OCI-LY1 (cell line): ENCODE measurements around the gene SMYD5.

ENCODE experiments used
- H2AFZ ChIP-seq: fragments of 200-600 bp; sonication (generic), shearing (Covaris generic); 2 replicates; pipeline ENCODE4 v1.6.0; 2014; ENCODE audit warnings: antibody characterized with exemption, mild to moderate bottlenecking, low read length
- H3F3A ChIP-seq: fragments of 200-600 bp; sonication (generic), shearing (Covaris generic); 2 replicates; pipeline ENCODE4 v1.6.0; 2014; ENCODE audit warnings: mild to moderate bottlenecking, antibody characterized with exemption, low read length, moderate library complexity; ENCODE audit not compliant: insufficient read depth
- H3K27ac ChIP-seq: fragments of 200-600 bp; sonication (generic); 2 replicates; pipeline ENCODE4 v1.5.1; 2014; ENCODE audit warnings: low read length, mixed run types, mild to moderate bottlenecking, low read depth; ENCODE audit not compliant: poor library complexity, severe bottlenecking
- H3K27me3 ChIP-seq: fragments of 200-600 bp; sonication (generic); 2 replicates; pipeline ENCODE4 v1.6.0; 2014; ENCODE audit warnings: antibody characterized with exemption, mild to moderate bottlenecking, low read length, moderate library complexity; ENCODE audit not compliant: insufficient read depth
- H3K36me3 ChIP-seq: fragments of 200-600 bp; sonication (generic); 2 replicates; pipeline ENCODE4 v1.6.1; 2014; ENCODE audit warnings: mild to moderate bottlenecking, antibody characterized with exemption, low read length, moderate library complexity, mixed read lengths; ENCODE audit not compliant: insufficient read depth
- H3K4me1 ChIP-seq: fragments of 200-600 bp; sonication (generic); 2 replicates; pipeline ENCODE4 v1.5.1; 2014; ENCODE audit warnings: mild to moderate bottlenecking, low read length, moderate library complexity; ENCODE audit not compliant: insufficient read depth, severe bottlenecking
- H3K4me2 ChIP-seq: fragments of 200-600 bp; sonication (generic), shearing (Covaris generic); 2 replicates; pipeline ENCODE4 v1.6.1; 2014; ENCODE audit warnings: low read length
- H3K4me3 ChIP-seq: fragments of 200-600 bp; sonication (generic); 2 replicates; pipeline ENCODE4 v1.5.1; 2014; ENCODE audit warnings: low read length, low read depth, mild to moderate bottlenecking, mixed read lengths; ENCODE audit not compliant: poor library complexity, severe bottlenecking
- H3K79me2 ChIP-seq: fragments of 200-600 bp; shearing (Covaris generic); 2 replicates; pipeline ENCODE4 v1.6.1; 2016; ENCODE audit warnings: mixed run types, low read length, mixed read lengths; ENCODE audit not compliant: insufficient read depth
- H3K9ac ChIP-seq: fragments of 200-600 bp; sonication (generic), shearing (Covaris generic); 2 replicates; pipeline ENCODE4 v1.6.1; 2014; ENCODE audit warnings: mild to moderate bottlenecking, low read length, mixed read lengths
- H3K9me2 ChIP-seq: fragments of 200-600 bp; sonication (generic), shearing (Covaris generic); 2 replicates; pipeline ENCODE4 v1.6.1; 2014; ENCODE audit warnings: low read depth, mild to moderate bottlenecking, low read length, mixed read lengths
- H3K9me3 ChIP-seq: fragments of 200-600 bp; shearing (Covaris generic); 2 replicates; pipeline ENCODE4 v1.6.1; 2014; ENCODE audit warnings: low read length, mixed read lengths
- H4K20me1 ChIP-seq: fragments of 200-600 bp; sonication (generic), shearing (Covaris generic); 2 replicates; pipeline ENCODE4 v1.6.0; 2016; ENCODE audit warnings: mild to moderate bottlenecking, low read length; ENCODE audit not compliant: insufficient read depth
- EZH2 ChIP-seq: fragments of 200-600 bp; sonication (generic), shearing (Covaris generic); IDR thresholded peaks from 2 replicates; pipeline ENCODE4 v1.8.0; 2017; ENCODE audit warnings: borderline replicate concordance, mixed run types, mild to moderate bottlenecking, antibody characterized with exemption, low read length, moderate library complexity, mixed read lengths
- TF ChIP-seq, protein P1 (sequence below): fragments of 200-600 bp; sonication (generic), shearing (Covaris generic); IDR thresholded peaks from 2 replicates; pipeline ENCODE4 v1.5.1; 2017; ENCODE audit warnings: mild to moderate bottlenecking, antibody characterized with exemption, low read length, moderate library complexity, mixed read lengths

The SMYD5 gene

DNA sequence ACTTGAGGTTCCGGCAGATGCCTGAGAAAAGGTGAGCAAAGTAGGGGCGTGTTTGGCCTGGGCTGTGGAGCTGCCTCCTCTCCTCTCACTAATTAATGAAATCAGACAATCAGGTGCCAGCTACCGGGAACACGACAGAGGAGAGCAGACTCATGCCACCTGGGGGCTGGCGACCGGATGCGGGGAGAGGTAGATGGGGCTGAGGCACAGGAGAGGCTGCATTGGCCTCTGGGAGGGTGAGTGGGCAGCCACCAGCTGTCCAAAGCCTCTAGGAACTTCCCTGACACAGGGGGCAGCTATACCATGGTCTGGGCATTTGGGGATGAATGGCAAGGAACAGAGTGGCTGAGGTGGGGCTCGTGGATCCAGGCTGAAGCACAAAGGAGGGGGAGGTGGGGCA lies 45.2 kb downstream of the SMYD5 start:
- Histone ChIP-seq H3K9ac (no peak overlapping the region), H3K36me3 (peaks cover 84% of the 10 kb centered on the region)
- TF ChIP-seq EZH2, result no peak
- TF ChIP-seq, protein P1, sequence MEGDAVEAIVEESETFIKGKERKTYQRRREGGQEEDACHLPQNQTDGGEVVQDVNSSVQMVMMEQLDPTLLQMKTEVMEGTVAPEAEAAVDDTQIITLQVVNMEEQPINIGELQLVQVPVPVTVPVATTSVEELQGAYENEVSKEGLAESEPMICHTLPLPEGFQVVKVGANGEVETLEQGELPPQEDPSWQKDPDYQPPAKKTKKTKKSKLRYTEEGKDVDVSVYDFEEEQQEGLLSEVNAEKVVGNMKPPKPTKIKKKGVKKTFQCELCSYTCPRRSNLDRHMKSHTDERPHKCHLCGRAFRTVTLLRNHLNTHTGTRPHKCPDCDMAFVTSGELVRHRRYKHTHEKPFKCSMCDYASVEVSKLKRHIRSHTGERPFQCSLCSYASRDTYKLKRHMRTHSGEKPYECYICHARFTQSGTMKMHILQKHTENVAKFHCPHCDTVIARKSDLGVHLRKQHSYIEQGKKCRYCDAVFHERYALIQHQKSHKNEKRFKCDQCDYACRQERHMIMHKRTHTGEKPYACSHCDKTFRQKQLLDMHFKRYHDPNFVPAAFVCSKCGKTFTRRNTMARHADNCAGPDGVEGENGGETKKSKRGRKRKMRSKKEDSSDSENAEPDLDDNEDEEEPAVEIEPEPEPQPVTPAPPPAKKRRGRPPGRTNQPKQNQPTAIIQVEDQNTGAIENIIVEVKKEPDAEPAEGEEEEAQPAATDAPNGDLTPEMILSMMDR, result no peak

DNA sequence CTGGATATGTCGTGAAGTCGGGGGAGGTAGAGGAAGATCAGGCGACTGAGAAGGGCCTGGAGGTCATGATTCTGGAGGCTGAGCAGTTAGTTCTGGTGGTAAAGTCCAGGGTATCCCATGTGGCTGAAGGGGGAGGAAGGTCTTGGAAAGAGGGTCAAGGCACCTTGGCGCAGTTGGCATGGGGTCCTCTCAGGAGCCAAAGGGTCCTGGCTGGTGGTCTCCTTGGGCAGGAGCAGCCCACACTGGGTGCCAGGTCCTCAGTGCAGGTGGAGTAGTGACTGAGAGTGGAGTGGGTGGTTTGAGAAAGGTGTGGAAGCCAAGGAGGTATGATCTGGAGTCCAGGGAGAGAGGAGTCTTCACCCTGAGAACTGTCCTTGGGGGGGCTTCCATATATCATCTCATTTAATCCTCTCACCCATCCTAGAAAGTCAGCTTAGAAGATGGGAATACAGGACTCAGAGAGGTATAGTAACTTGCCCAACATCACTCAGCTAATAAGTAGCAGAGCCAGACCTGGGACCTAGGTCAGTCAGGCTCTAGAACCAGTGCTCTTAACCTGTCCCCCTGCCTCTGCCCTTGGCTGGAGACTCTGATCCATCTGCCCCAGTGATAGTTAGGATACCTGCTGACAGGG lies 45.8 kb downstream of the SMYD5 start:
- TF ChIP-seq EZH2, result no peak
- TF ChIP-seq, protein P1, result no peak
- Histone ChIP-seq H3K9ac (no peak overlapping the region), H3K79me2 (no peaks in the 10 kb centered on the region), H3K27me3 (no peaks in the 10 kb centered on the region), H3K4me2 (no peak overlapping the region), H3K36me3 (peaks cover 84% of the 10 kb centered on the region), H3K27ac (no peak overlapping the region), H3F3A (no peaks in the 10 kb centered on the region), H2AFZ (no peak overlapping the region), H3K4me1 (no peaks in the 10 kb centered on the region), H3K4me3 (no peak overlapping the region), H4K20me1 (no peaks in the 10 kb centered on the region), H3K9me3 (no peaks in the 10 kb centered on the region), H3K9me2 (no peaks in the 10 kb centered on the region)

More for the DNA sequence above, 45.2 kb downstream of the SMYD5 start:
- H3K27ac ChIP-seq, result no peak overlapping the region
- H3F3A ChIP-seq, result no peaks in the 10 kb centered on the region
- no peaks in the 10 kb centered on the region for H3K9me3 ChIP-seq
- H3K9me2 ChIP-seq, result no peaks in the 10 kb centered on the region
- H4K20me1 ChIP-seq, result no peaks in the 10 kb centered on the region
- H3K4me1 ChIP-seq, result no peaks in the 10 kb centered on the region
- H2AFZ ChIP-seq, result no peak overlapping the region
- no peaks in the 10 kb centered on the region for H3K27me3 ChIP-seq
- no peaks in the 10 kb centered on the region for H3K79me2 ChIP-seq
- no peak overlapping the region for H3K4me3 ChIP-seq
- no peak overlapping the region for H3K4me2 ChIP-seq

DNA sequence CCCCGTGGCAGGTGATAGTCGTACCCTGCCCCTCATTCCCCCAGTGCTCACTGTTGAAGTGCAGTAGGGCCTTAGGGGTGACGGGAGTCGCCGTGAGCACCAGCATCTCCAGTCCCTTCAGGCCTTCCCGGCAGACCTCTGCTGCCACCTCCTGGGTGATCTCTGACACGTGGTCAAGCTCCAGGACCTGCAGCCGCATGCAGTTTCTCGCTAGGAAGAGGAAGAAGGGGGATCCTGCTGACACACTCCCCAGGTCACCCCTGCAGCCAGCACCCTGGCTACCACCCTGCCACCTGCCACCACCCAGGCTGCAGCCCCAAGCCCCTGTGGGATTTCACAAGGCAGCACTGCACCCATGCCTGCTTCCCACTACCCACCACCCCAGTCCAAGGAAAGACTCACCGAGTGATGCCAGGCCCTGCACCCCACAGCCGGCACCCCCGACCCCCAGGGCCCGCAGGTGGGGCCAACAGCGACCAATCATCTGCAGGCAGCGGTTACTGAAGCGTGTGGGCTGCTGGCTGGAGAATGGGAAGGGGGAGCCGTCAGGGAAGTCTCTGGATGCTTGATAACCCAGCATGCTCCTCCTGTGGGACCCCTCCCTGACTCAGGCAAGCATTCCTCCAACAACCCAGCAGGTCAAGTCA lies 46.4 kb downstream of the SMYD5 start:
- Histone ChIP-seq H3K9ac (no peak overlapping the region), H3K4me1 (no peaks in the 10 kb centered on the region), H3K36me3 (peaks cover 80% of the 10 kb centered on the region), H3K9me2 (no peaks in the 10 kb centered on the region), H3F3A (no peaks in the 10 kb centered on the region), H3K9me3 (no peaks in the 10 kb centered on the region), H2AFZ (no peak overlapping the region), H3K79me2 (no peaks in the 10 kb centered on the region), H3K27ac (no peak overlapping the region), H4K20me1 (no peaks in the 10 kb centered on the region), H3K27me3 (no peaks in the 10 kb centered on the region), H3K4me3 (no peak overlapping the region), H3K4me2 (no peak overlapping the region)
- TF ChIP-seq, protein P1, result peak; percentile 50; the same call in 1 of the 2 replicates
- no peak for TF ChIP-seq EZH2
